ENCODE measurements around the gene PLXDC1.
"Not testable (repeated sequence)": the region's sequence is repeated elsewhere in the genome, so short reads cannot be mapped to it uniquely, and the experiment has no call there.

PLXDC1 gene

GRCh38 chr17:39169518-39169917, 18.1 kb upstream of the PLXDC1 start:
- POLR2A ChIA-PET (ENCODE audit: low non-redundant PET) = interaction anchor here (0.6 kb wide), 1 partner anchor 113 kb away, joined by 3 read pairs; no protein-coding TSS in a partner anchor
- no peak for DNase-seq (ENCODE audit: low spot score)
- CTCF ChIA-PET = no interaction called here
- no peak for TF ChIP-seq CTCF (conservative IDR thresholded peaks at IDR 0.05; ENCODE audit: low read depth)
- no peak overlapping the region for H3K27ac ChIP-seq

- CTCF ChIA-PET = interaction anchor here (0.6 kb wide), 1 partner anchor 61 kb away, joined by 4 read pairs; no protein-coding TSS in a partner anchor
- no peak overlapping the region for H3K27ac ChIP-seq
- POLR2A ChIA-PET (ENCODE audit: low non-redundant PET) = interaction anchor here (0.6 to 0.7 kb wide), 2 partner anchors 112 to 815 kb away, joined by 3 to 13 read pairs; no protein-coding TSS in a partner anchor
- no peak for TF ChIP-seq CTCF (conservative IDR thresholded peaks at IDR 0.05; ENCODE audit: low read depth)
- DNase-seq (ENCODE audit: low spot score) = no peak
Measured at GRCh38 chr17:39169101-39169500, 17.7 kb upstream of the PLXDC1 start.

GRCh38 chr17:39168503-39168902, 17.1 kb upstream of the PLXDC1 start:
- CTCF ChIA-PET = interaction anchor here (0.6 kb wide), 1 partner anchor 60 kb away, joined by 4 read pairs; no protein-coding TSS in a partner anchor
- DNase-seq (ENCODE audit: low spot score); H3K27ac ChIP-seq: not testable (repeated sequence)
- POLR2A ChIA-PET (ENCODE audit: low non-redundant PET) = interaction anchor here (0.7 kb wide), 1 partner anchor 816 kb away, joined by 13 read pairs; no protein-coding TSS in a partner anchor

- no peak overlapping the region for H3K27ac ChIP-seq
- CTCF ChIA-PET = interaction anchor here (0.6 kb wide), 2 partner anchors 105 to 263 kb away, joined by 3 read pairs; no protein-coding TSS in a partner anchor
- POLR2A ChIA-PET (ENCODE audit: low non-redundant PET) = interaction anchor here (0.5 kb wide), 1 partner anchor 771 kb away, joined by 8 read pairs; no protein-coding TSS in a partner anchor
- no peak for DNase-seq (ENCODE audit: low spot score)
- no peak for TF ChIP-seq CTCF (conservative IDR thresholded peaks at IDR 0.05; ENCODE audit: low read depth)
Measured at GRCh38 chr17:39167476-39167875, 16.0 kb upstream of the PLXDC1 start.

- DNase-seq (ENCODE audit: low spot score) = no peak
- TF ChIP-seq CTCF (conservative IDR thresholded peaks at IDR 0.05; ENCODE audit: low read depth) = no peak
- no peak overlapping the region for H3K27ac ChIP-seq
- CTCF ChIA-PET = interaction anchor here (0.5 to 2.6 kb wide), 5 partner anchors 8 to 490 kb away, joined by 3 to 8 read pairs (median 4); no protein-coding TSS in a partner anchor
- POLR2A ChIA-PET (ENCODE audit: low non-redundant PET) = no interaction called here
Measured at GRCh38 chr17:39166437-39167335, 15.2 kb upstream of the PLXDC1 start.

GRCh38 chr17:39165841-39166349, 14.5 kb upstream of the PLXDC1 start, which contains the start of gene ARL5C:
TSS of gene ARL5C (minus strand) at chr17:39166161. CDS start at chr17:39165760, 401 bp downstream.
- TF ChIP-seq CTCF (conservative IDR thresholded peaks at IDR 0.05; ENCODE audit: low read depth) = no peak
- no peak within 1 kb of the TSS for H3K27ac ChIP-seq
- ChIA-PET POLR2A (ENCODE audit: low non-redundant PET) (no interaction called here), CTCF (interaction anchor here (0.5 to 2.6 kb wide), 6 partner anchors 9 to 459 kb away, joined by 3 to 38 read pairs (median 7); no protein-coding TSS in a partner anchor)
- DNase-seq (ENCODE audit: low spot score) = no peak

Data from RWPE1 (cell line).